LNCAP (cell line): ENCODE results near the gene MCM3.

ENCODE experiments used
- CTCF ChIP-seq: fragments of 450-650 bp; IDR thresholded peaks from 2 replicates; pipeline ENCODE4 v1.5.1; 2017; ENCODE audit warnings: mild to moderate bottlenecking

The MCM3 gene

GRCh38 chr6:52227495-52227894, 57.0 kb downstream of the MCM3 start:
- no peak for TF ChIP-seq CTCF

- TF ChIP-seq CTCF: no peak
These were observed 63.2 kb downstream of the MCM3 start for GRCh38 chr6:52221302-52221701.

GRCh38 chr6:52217761-52218160, 66.8 kb downstream of the MCM3 start:
- TF ChIP-seq CTCF: no peak

GRCh38 chr6:52216932-52217575, 67.5 kb downstream of the MCM3 start:
- no peak for TF ChIP-seq CTCF

- TF ChIP-seq CTCF: no peak
These were observed 68.8 kb downstream of the MCM3 start for GRCh38 chr6:52215787-52216186.
